Osteoblast (primary cell): ENCODE measurements around the gene PLAAT5. TPM values are rescaled to one million over a fixed set of nuclear protein-coding genes. Genes with fewer than 3 reads are reported as not detected.
"Not testable (repeated sequence)": the region's sequence is repeated elsewhere in the genome, so short reads cannot be mapped to it uniquely, and the experiment has no call there.

ENCODE experiments used
- DNase-seq: peaks from one replicate; pipeline ENCODE4 v3.0.0; 2011; ENCODE audit warnings: low spot score, mixed read lengths; ENCODE audit not compliant: insufficient read length; ENCODE audit errors: missing footprints
- H2AFZ ChIP-seq: 2 replicates; pipeline ENCODE4 v1.6.0; 2011; ENCODE audit warnings: mild to moderate bottlenecking, low read length
- H3K27ac ChIP-seq: 2 replicates; pipeline ENCODE4 v1.5.1; 2011; ENCODE audit warnings: mild to moderate bottlenecking, low read depth, low read length, moderate library complexity
- H3K27me3 ChIP-seq: 2 replicates; pipeline ENCODE4 v1.6.0; 2012; ENCODE audit warnings: mild to moderate bottlenecking, control low read depth, inconsistent platforms, low read length, moderate library complexity; ENCODE audit not compliant: insufficient read depth
- H3K36me3 ChIP-seq: 2 replicates; pipeline ENCODE4 v1.5.1; 2011; ENCODE audit warnings: mild to moderate bottlenecking, low read length, control low read depth, moderate library complexity; ENCODE audit not compliant: insufficient read depth
- H3K4me1 ChIP-seq: 2 replicates; pipeline ENCODE4 v1.5.1; 2011; ENCODE audit warnings: mild to moderate bottlenecking, low read length, control low read depth, moderate library complexity; ENCODE audit not compliant: insufficient read depth
- H3K4me2 ChIP-seq: 2 replicates; pipeline ENCODE4 v1.6.0; 2011; ENCODE audit warnings: mild to moderate bottlenecking, low read length; ENCODE audit not compliant: insufficient read depth
- H3K4me3 ChIP-seq: fragments of 200-600 bp; sonication (generic); 3 replicates; pipeline ENCODE4 v1.5.1; 2012; ENCODE audit warnings: mild to moderate bottlenecking, low read length, inconsistent platforms; ENCODE audit not compliant: insufficient read depth
- H3K79me2 ChIP-seq: 2 replicates; pipeline ENCODE4 v1.6.0; 2012; ENCODE audit warnings: mild to moderate bottlenecking, low read length, control low read depth, inconsistent platforms; ENCODE audit not compliant: insufficient read depth
- H3K9me3 ChIP-seq: 2 replicates; pipeline ENCODE4 v1.5.1; 2011; ENCODE audit warnings: low read depth, low read length, control low read depth
- H4K20me1 ChIP-seq: 2 replicates; pipeline ENCODE4 v1.6.0; 2012; ENCODE audit warnings: mild to moderate bottlenecking, low read length, control low read depth; ENCODE audit not compliant: insufficient read depth
- CTCF ChIP-seq: IDR thresholded peaks from 2 replicates; pipeline ENCODE4 v1.5.1; 2011; ENCODE audit warnings: mild to moderate bottlenecking, low read depth, low read length, moderate library complexity; ENCODE audit errors: extremely low read depth
- total RNA-seq: library from RNA; depleted of rRNA; stranded (reverse); fragments of >200 nt; gene quantifications from 2 replicates; pipeline ENCODE4 v1.2.3, GENCODE V29; 2012

Gene PLAAT5
- total RNA-seq, 1 donor = not detected

GRCh38 chr11:63532117-63532516 is 41.1 kb upstream of the PLAAT5 start:
- no peak for TF ChIP-seq CTCF
- Histone ChIP-seq H3K4me2 (peak overlapping the region; percentile 58), H3K9me3 (no peaks in the 10 kb centered on the region), H3K4me3 (no peak overlapping the region), H3K4me1 (peaks cover 10% of the 10 kb centered on the region), H3K79me2 (no peaks in the 10 kb centered on the region), H3K27me3 (no peaks in the 10 kb centered on the region), H4K20me1 (no peaks in the 10 kb centered on the region), H3K36me3 (no peaks in the 10 kb centered on the region), H2AFZ (no peak overlapping the region), H3K27ac (no peak overlapping the region)
- no peak for DNase-seq

GRCh38 chr11:63531074-63531792 is 40.3 kb upstream of the PLAAT5 start:
- H3K4me1 ChIP-seq, H3K27me3 ChIP-seq, H3K27ac ChIP-seq, H3K4me3 ChIP-seq, H3K9me3 ChIP-seq, H3K36me3 ChIP-seq, H3K79me2 ChIP-seq, H4K20me1 ChIP-seq, H2AFZ ChIP-seq: not testable (repeated sequence)
- peak overlapping the region; percentile 58 for H3K4me2 ChIP-seq
- peak; percentile 74 for DNase-seq

- Histone ChIP-seq H3K9me3 (no peaks in the 10 kb centered on the region), H3K36me3 (no peaks in the 10 kb centered on the region), H3K79me2 (no peaks in the 10 kb centered on the region), H4K20me1 (no peaks in the 10 kb centered on the region), H3K4me2 (no peak overlapping the region), H3K27ac (no peak overlapping the region), H3K4me3 (no peak overlapping the region), H3K4me1 (peaks cover 6% of the 10 kb centered on the region), H2AFZ (no peak overlapping the region), H3K27me3 (no peaks in the 10 kb centered on the region)
- no peak for TF ChIP-seq CTCF
- no peak for DNase-seq
Measured at GRCh38 chr11:63530021-63530420, 39.1 kb upstream of the PLAAT5 start.

GRCh38 chr11:63529373-63529772 is 38.4 kb upstream of the PLAAT5 start:
- not testable (repeated sequence) for H3K4me1 ChIP-seq, H3K79me2 ChIP-seq, H2AFZ ChIP-seq, H3K4me3 ChIP-seq, H3K27ac ChIP-seq, H3K36me3 ChIP-seq, H4K20me1 ChIP-seq, H3K4me2 ChIP-seq, H3K27me3 ChIP-seq, DNase-seq, H3K9me3 ChIP-seq

GRCh38 chr11:63528729-63529278 is 37.8 kb upstream of the PLAAT5 start:
- not testable (repeated sequence) for H3K27me3 ChIP-seq, DNase-seq, H3K4me3 ChIP-seq, H3K9me3 ChIP-seq, H3K36me3 ChIP-seq, H3K4me1 ChIP-seq, H4K20me1 ChIP-seq, H3K4me2 ChIP-seq, H3K79me2 ChIP-seq, H2AFZ ChIP-seq, H3K27ac ChIP-seq

- H4K20me1 ChIP-seq, H3K9me3 ChIP-seq, H3K4me2 ChIP-seq, H3K27me3 ChIP-seq, H2AFZ ChIP-seq, H3K4me1 ChIP-seq, H3K27ac ChIP-seq, H3K4me3 ChIP-seq, DNase-seq, H3K36me3 ChIP-seq, H3K79me2 ChIP-seq: not testable (repeated sequence)
Measured at GRCh38 chr11:63528156-63528555, 37.2 kb upstream of the PLAAT5 start.
